GM19099 (cell line): ENCODE data around the gene ALDH2.

Experiments used
- POLR2A ChIP-seq: IDR thresholded peaks from 3 replicates; pipeline ENCODE4 v1.6.1; 2011; ENCODE audit warnings: low read depth; ENCODE audit not compliant: insufficient read length; ENCODE audit errors: extremely low read depth

The ALDH2 gene

GRCh38 chr12:111766608-111767361, at the start of gene ALDH2:
Gene ALDH2, plus strand, starts transcription at chr12:111766933. Its CDS starts 50 bp downstream, at chr12:111766983.
- peak; percentile 62 for TF ChIP-seq POLR2A

GRCh38 chr12:111720457-111720856, 46.3 kb upstream of the ALDH2 start:
- TF ChIP-seq POLR2A = no peak

- no peak for TF ChIP-seq POLR2A
Measured at GRCh38 chr12:111728795-111729194, 37.9 kb upstream of the ALDH2 start.

GRCh38 chr12:111730420-111730819, 36.3 kb upstream of the ALDH2 start:
- TF ChIP-seq POLR2A = no peak

- TF ChIP-seq POLR2A = no peak
Measured at GRCh38 chr12:111732786-111733185, 33.9 kb upstream of the ALDH2 start.

- no peak for TF ChIP-seq POLR2A
Measured at GRCh38 chr12:111733340-111733915, 33.3 kb upstream of the ALDH2 start.

GRCh38 chr12:111741235-111741812, 25.4 kb upstream of the ALDH2 start:
- no peak for TF ChIP-seq POLR2A

GRCh38 chr12:111745211-111745610, 21.5 kb upstream of the ALDH2 start:
- no peak for TF ChIP-seq POLR2A

- TF ChIP-seq POLR2A = no peak
Measured at GRCh38 chr12:111747333-111747732, 19.4 kb upstream of the ALDH2 start.

GRCh38 chr12:111748151-111748672, 18.5 kb upstream of the ALDH2 start:
- no peak for TF ChIP-seq POLR2A

- TF ChIP-seq POLR2A = no peak
Measured at GRCh38 chr12:111748867-111749266, 17.9 kb upstream of the ALDH2 start.

GRCh38 chr12:111749391-111749790, 17.3 kb upstream of the ALDH2 start:
- TF ChIP-seq POLR2A = no peak

GRCh38 chr12:111753144-111753881, 13.4 kb upstream of the ALDH2 start:
- no peak for TF ChIP-seq POLR2A

GRCh38 chr12:111754671-111755070, 12.1 kb upstream of the ALDH2 start:
- TF ChIP-seq POLR2A = no peak

GRCh38 chr12:111756196-111756595, 10.5 kb upstream of the ALDH2 start:
- no peak for TF ChIP-seq POLR2A

GRCh38 chr12:111756681-111757080, 10.1 kb upstream of the ALDH2 start:
- no peak for TF ChIP-seq POLR2A
